Measurements from ENCODE around the gene PTPRN2.

Gene PTPRN2

GRCh38 chr7:158123214-158123613 is 464.4 kb downstream of the PTPRN2 start:
- no peak for DNase-seq

- DNase-seq: no peak
Measured at GRCh38 chr7:158121441-158122045, 466.1 kb downstream of the PTPRN2 start.

- no peak for DNase-seq
Measured at GRCh38 chr7:158120716-158121115, 466.9 kb downstream of the PTPRN2 start.

- DNase-seq: no peak
Measured at GRCh38 chr7:158120316-158120715, 467.3 kb downstream of the PTPRN2 start.

GRCh38 chr7:158117341-158118222 is 470.0 kb downstream of the PTPRN2 start:
- DNase-seq: no peak

GRCh38 chr7:158116235-158116634 is 471.4 kb downstream of the PTPRN2 start:
- no peak for DNase-seq

GRCh38 chr7:158114056-158114850 is 473.4 kb downstream of the PTPRN2 start:
- no peak for DNase-seq

GRCh38 chr7:158113321-158114025 is 474.1 kb downstream of the PTPRN2 start:
- no peak for DNase-seq

- no peak for DNase-seq
Measured at GRCh38 chr7:158112571-158113320, 474.9 kb downstream of the PTPRN2 start.

- no peak for DNase-seq
Measured at GRCh38 chr7:158111906-158112570, 475.6 kb downstream of the PTPRN2 start.

- DNase-seq: no peak
Measured at GRCh38 chr7:158111049-158111751, 476.4 kb downstream of the PTPRN2 start.

- no peak for DNase-seq
Measured at GRCh38 chr7:158110661-158111048, 477.0 kb downstream of the PTPRN2 start.

- no peak for DNase-seq
Measured at GRCh38 chr7:158110034-158110590, 477.5 kb downstream of the PTPRN2 start.

- no peak for DNase-seq
Measured at GRCh38 chr7:158109364-158110033, 478.1 kb downstream of the PTPRN2 start.

GRCh38 chr7:158108646-158109293 is 478.9 kb downstream of the PTPRN2 start:
- DNase-seq: no peak

GRCh38 chr7:158107806-158108205 is 479.8 kb downstream of the PTPRN2 start:
- DNase-seq: no peak

- no peak for DNase-seq
Measured at GRCh38 chr7:158106272-158106671, 481.4 kb downstream of the PTPRN2 start.

- no peak for DNase-seq
Measured at GRCh38 chr7:158103378-158103777, 484.2 kb downstream of the PTPRN2 start.

- DNase-seq: no peak
Measured at GRCh38 chr7:158102897-158103296, 484.7 kb downstream of the PTPRN2 start.
